HepG2 (cell line): ENCODE results near the gene CASP3. TPM values are rescaled to one million over a fixed set of nuclear protein-coding genes. Genes with fewer than 3 reads are reported as not detected.

Experiments
- ADNP ChIP-seq: sonication (generic); formaldehyde crosslinking; IDR thresholded peaks from 2 replicates; pipeline ENCODE4 v1.4.0; 2020; ENCODE audit warnings: missing genetic modification reagents
- CBFB ChIP-seq: sonication (generic); formaldehyde crosslinking; IDR thresholded peaks from 2 replicates; pipeline ENCODE4 v1.4.0; 2020; ENCODE audit warnings: missing genetic modification reagents
- E2F5 ChIP-seq: sonication (generic); formaldehyde crosslinking; conservative IDR thresholded peaks from 2 replicates; pipeline ENCODE4 v1.4.0; 2020; ENCODE audit warnings: missing genetic modification reagents
- HHEX ChIP-seq: IDR thresholded peaks from 2 replicates; pipeline ENCODE4 v1.6.1; 2016; ENCODE audit warnings: control low read depth
- HMG20B ChIP-seq: conservative IDR thresholded peaks from 2 replicates; pipeline ENCODE4 v1.6.1; 2016; ENCODE audit warnings: missing genetic modification reagents, missing compliant biosample characterization
- HNF1A ChIP-seq, 2 experiments: sonication (generic) in 1 of 2; formaldehyde crosslinking in 1 of 2; IDR thresholded peaks; 2 replicates each; pipeline versions ENCODE4 v1.4.0 to v1.6.1; 2016 to 2020; ENCODE audit warnings: borderline replicate concordance in 1 of 2, low read depth in 1 of 2, mild to moderate bottlenecking in 1 of 2, missing genetic modification reagents in 1 of 2
- IRF2 ChIP-seq: IDR thresholded peaks from 2 replicates; pipeline ENCODE4 v1.6.1; 2018; ENCODE audit warnings: missing genetic modification reagents, missing compliant biosample characterization
- JUND ChIP-seq: sonication (generic); formaldehyde crosslinking; IDR thresholded peaks from 2 replicates; pipeline ENCODE4 v1.8.0; 2022; ENCODE audit warnings: mild to moderate bottlenecking, missing genetic modification reagents
- MIXL1 ChIP-seq: IDR thresholded peaks from 2 replicates; pipeline ENCODE4 v1.6.1; 2016
- NRL ChIP-seq: sonication (generic); formaldehyde crosslinking; IDR thresholded peaks from 2 replicates; pipeline ENCODE4 v1.5.0; 2020; ENCODE audit warnings: missing genetic modification reagents, mild to moderate bottlenecking, moderate library complexity, borderline replicate concordance
- SRSF4 ChIP-seq: fragments of 200-400 bp; formaldehyde crosslinking; IDR thresholded peaks from one replicate; pipeline ENCODE4 v1.6.1; 2018; ENCODE audit warnings: mild to moderate bottlenecking, low read depth, low read length, moderate library complexity; ENCODE audit not compliant: poor library complexity, severe bottlenecking
- ZBTB49 ChIP-seq: sonication (generic); formaldehyde crosslinking; IDR thresholded peaks from 2 replicates; pipeline ENCODE4 v1.4.0; 2020; ENCODE audit warnings: missing genetic modification reagents, borderline replicate concordance
- ZMYM4 ChIP-seq: sonication (generic); formaldehyde crosslinking; IDR thresholded peaks from 2 replicates; pipeline ENCODE4 v1.8.1; 2023; ENCODE audit warnings: mild to moderate bottlenecking, missing genetic modification reagents
- ZNF768 ChIP-seq: sonication (generic); formaldehyde crosslinking; IDR thresholded peaks from 2 replicates; pipeline ENCODE4 v1.4.0; 2020; ENCODE audit warnings: missing genetic modification reagents
- polyA plus RNA-seq, 8 experiments: library from polyadenylated mRNA; depleted of rRNA in 3 of 8; stranded (reverse) in 7 of 8; unstranded in 1 of 8; fragments of >200 nt; fragmentation: Illumina TruSeq in 4 of 8; extraction: Trizol in 4 of 8; gene quantifications; 2 replicates each; pipeline versions ENCODE4 v1.2.1 to v1.2.3, GENCODE V29; 2011 to 2016; ENCODE audit warnings: low read depth in 4 of 8, missing spikeins in 1 of 8, mixed read lengths in 1 of 8; ENCODE audit not compliant: insufficient read depth in 1 of 8
- total RNA-seq, 5 experiments: library from RNA; depleted of rRNA; stranded (reverse); fragments of >200 nt; fragmentation: Illumina TruSeq; extraction: Trizol; gene quantifications; 2 replicates each; pipeline ENCODE4 v1.2.3, GENCODE V29; 2016; ENCODE audit warnings: low read depth in 1 of 5
- TF ChIP-seq, protein P1 (sequence below), 2 experiments: sonication (generic) in 1 of 2; formaldehyde crosslinking in 1 of 2; IDR thresholded peaks; 2 replicates each; pipeline versions ENCODE4 v1.4.0 to v1.6.1; 2018 to 2020; ENCODE audit warnings: missing genetic modification reagents in 2 of 2, borderline replicate concordance in 1 of 2, low read depth in 1 of 2, mild to moderate bottlenecking in 1 of 2, missing biosample characterization in 1 of 2

CASP3 gene
- total and polyA plus RNA-seq, 2 of the 13 experiments (the other 11 are each of a cell fraction or from before 2014, with no cell fraction given) = 26.0 to 77.8 TPM

- TF ChIP-seq ZBTB49 (CRISPR knock-in tag) (no peak), IRF2 (CRISPR knock-in tag) (no peak), MIXL1 (CRISPR knock-in tag) (no peak), JUND (no peak), HMG20B (no peak), NRL (no peak), ADNP (CRISPR knock-in tag) (no peak), E2F5 (CRISPR knock-in tag) (no peak), HNF1A (IDR thresholded peaks at IDR 0.05; ENCODE audit: low read depth) (no peak), HNF1A (CRISPR knock-in tag; IDR thresholded peaks at IDR 0.05; ENCODE audit: borderline replicate concordance) (0 out of 2 replicates have a peak, but pooled peaks have one; percentile 4), HHEX (CRISPR knock-in tag) (no peak), ZNF768 (CRISPR knock-in tag) (no peak), ZMYM4 (CRISPR knock-in tag) (no peak), CBFB (CRISPR knock-in tag) (no peak), SRSF4 (no peak)
- TF ChIP-seq, protein P1, sequence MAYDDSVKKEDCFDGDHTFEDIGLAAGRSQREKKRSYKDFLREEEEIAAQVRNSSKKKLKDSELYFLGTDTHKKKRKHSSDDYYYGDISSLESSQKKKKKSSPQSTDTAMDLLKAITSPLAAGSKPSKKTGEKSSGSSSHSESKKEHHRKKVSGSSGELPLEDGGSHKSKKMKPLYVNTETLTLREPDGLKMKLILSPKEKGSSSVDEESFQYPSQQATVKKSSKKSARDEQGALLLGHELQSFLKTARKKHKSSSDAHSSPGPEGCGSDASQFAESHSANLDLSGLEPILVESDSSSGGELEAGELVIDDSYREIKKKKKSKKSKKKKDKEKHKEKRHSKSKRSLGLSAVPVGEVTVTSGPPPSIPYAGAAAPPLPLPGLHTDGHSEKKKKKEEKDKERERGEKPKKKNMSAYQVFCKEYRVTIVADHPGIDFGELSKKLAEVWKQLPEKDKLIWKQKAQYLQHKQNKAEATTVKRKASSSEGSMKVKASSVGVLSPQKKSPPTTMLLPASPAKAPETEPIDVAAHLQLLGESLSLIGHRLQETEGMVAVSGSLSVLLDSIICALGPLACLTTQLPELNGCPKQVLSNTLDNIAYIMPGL (CRISPR knock-in tag; IDR thresholded peaks at IDR 0.05; ENCODE audit: borderline replicate concordance in 1 of 2, low read depth in 1 of 2) = 0 out of 4 replicates have a peak, but pooled peaks of 1 of the 2 experiments have one; percentile 7
Measured at GRCh38 chr4:184649971-184650855, 966 bp upstream of the CASP3 start (continued).
